NCI-H187 (cell line): ENCODE data around the gene IGF2R.
"Not testable (repeated sequence)": the region's sequence is repeated elsewhere in the genome, so short reads cannot be mapped to it uniquely, and the experiment has no call there.

Source experiments
- DNase-seq, 2 experiments: peaks; one replicate each; lab custom pipeline; 2025; lab: John Stamatoyannopoulos, UW

The IGF2R gene

DNA sequence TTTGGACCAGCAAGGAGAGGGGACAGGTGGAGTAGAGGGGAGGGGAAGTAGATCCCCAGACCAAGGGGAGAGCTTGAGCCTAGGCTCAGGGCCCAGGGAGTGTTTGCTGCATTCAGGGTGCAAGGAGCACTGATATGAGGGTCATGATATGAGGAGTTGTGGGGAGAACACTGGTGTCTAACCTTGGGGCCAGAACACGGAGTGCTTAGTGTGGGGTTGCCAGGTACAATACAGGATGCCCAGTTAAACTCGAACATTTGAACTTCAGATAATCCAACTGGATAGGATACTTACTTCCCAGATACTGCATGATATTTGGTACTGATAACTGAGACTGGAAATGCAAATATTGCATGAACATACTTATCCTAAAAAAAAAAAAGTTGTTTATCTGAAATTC is 155.1 kb downstream of the IGF2R start:
- DNase-seq = no peak

DNA sequence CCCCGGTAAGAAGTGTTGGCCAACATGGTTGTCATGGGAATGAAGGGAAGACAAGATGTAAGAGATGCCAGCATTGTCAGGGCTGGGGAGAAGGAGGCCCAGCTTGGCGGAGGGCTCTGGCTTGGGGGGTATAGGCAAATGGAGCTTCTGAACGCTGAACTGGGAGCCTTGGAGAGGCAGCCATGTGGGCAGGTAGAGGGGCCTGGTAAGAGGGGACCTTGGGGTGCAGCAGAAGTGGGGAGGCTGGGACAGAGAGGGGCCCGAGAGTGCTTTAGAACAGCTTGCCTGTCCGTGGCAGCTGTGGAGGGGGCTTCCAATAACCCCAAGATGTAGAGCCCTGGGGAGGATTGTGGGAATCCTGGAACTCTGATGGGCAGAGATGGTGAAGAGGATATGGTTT is 155.7 kb downstream of the IGF2R start:
- no peak for DNase-seq

DNA sequence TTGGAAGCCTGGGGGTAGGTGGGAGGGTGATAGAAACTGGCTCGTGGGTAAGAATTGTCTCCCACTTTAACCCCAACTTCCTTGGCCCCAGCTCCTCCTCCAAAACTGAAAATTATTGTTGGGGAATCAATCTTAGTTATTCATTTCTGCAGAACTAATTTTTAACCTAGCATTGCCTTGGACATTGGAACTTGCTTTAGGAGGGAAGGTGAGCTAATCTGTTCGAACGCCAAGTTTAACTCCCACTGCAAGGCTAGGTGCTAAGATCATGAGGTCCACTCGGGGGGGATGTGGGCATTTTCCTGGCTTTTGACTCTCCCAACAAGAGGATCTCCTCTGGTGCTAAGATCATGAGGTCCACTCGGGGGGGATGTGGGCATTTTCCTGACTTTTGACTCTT is 156.2 kb downstream of the IGF2R start:
- not testable (repeated sequence) for DNase-seq

DNA sequence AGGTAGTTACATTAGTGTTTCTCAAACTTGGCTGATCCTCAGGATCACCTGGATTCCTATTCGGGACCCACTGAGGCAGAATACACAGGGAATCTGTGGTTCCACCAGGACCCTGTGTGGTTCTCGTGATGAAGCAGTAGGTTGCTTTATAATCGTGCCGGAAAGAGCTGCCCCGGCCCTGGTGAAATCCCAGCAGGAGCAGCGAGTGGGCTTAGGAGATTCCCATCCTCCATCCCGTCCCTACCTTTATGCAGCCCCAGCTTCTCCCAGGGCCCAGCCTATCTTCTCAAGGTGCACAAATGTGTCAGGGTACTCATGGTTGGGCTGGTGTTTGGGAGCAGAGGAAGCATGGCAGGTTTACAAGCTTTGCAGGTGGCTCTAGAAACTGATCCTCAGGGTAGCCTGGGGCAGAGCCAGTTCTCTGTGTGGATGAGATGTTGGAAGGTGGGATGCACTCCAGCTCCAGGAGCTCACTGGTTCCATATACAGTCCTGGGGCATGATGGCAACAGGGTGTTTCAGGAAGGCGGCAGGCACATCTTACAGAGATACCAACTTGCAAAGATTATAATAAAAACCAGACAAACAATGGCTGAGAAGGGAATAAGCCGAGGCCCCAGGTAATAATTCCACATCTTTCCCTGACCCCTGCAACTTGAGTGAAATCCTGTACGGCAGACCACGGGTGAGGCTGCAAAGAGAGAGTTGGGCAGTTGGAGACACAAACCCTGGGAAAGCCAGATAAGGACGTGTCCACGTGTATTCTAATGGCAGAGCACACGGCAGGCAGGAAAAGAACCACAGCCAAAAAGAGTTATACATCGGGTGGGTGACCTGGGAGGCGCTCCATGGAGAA is 158.6 kb downstream of the IGF2R start:
- no peak for DNase-seq

DNA sequence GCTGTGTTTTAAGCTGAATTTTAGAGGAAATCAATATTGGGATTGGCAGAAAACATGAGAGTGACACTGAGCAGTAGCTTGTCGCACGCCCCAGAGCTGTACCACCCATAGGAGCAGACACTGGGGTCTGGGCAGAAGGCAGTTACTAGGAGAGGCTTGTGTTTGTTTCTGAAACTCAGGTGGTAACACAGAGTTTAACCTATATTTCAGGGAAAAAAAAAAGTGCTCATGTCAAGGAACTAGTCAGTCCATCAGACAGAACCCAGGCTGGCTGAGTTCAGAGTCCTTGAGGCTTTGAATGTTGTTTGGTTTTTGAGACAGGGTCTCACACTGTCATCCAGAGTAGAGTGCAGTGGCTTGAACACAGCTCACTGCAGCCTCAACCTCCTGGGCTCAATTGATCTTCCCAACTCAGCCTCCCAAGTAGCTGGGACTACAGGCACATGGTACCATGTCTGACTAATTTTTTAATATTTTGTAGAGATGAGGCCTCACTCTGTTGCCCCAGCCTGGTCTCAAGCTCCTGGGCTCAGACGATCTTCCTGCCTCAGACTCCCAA is 159.3 kb downstream of the IGF2R start:
- DNase-seq = no peak

DNA sequence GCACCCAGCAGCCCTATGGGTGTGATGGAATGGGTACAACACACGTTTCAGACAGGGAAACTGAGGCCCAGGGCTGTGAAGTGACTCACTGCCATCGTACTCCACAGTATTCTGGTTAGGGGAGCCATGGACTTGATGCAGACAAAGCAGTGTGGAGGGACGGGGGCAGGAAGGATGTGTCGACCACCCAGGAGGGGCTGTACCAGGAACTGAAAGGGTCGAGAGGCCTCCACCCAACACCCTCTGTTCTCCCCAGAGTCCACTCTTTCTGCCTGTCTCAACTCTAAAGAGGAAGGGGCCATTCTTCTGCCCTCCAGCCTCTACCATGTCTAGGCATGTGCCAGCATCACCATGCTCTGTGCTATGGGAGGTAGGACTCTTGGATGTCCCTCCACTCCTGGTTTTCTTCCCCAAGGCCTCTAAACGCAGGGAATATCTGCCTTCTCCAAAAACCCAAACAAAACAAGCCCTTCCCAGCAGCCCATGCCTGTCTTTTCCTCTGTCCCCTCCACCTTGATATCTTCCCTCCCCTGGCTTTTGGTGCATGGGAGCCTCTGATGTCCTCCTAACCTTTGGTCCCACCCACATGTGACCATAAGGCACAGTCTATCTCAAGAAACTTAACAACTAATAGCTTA is 160.1 kb downstream of the IGF2R start:
- DNase-seq = no peak

DNA sequence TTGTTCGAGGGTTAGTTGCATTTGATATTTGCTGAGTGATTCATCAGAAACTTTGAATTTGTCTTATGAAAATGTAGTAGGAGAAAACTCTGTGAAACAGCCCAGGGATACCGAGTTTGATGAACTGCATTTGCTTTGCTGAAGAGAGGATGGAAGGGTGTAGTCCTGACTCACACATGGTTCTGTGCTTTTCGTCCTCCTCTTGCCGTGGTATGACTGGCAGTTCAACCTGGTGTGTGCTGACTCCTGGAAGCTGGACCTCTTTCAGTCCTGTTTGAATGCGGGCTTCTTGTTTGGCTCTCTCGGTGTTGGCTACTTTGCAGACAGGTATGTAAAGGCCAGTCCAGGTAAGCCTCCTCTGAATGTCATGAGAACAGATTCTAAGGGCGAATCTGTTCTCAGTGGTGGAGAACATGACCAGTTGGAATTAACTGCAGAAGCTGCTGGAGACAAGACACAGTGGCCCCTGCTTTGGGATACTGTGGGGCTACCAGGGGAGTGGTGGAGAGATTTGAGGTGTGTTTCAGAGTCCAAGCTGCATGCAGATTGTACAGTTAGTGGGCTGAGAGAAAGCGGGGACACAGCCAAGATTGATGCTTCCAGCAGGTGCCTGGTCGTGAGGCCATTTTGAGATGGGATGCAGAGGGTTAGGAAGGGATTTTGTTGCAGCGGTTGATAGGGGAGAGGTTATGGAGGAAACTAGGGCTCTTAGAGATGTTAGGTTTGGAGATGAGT is 161.2 kb downstream of the IGF2R start:
- no peak for DNase-seq

DNA sequence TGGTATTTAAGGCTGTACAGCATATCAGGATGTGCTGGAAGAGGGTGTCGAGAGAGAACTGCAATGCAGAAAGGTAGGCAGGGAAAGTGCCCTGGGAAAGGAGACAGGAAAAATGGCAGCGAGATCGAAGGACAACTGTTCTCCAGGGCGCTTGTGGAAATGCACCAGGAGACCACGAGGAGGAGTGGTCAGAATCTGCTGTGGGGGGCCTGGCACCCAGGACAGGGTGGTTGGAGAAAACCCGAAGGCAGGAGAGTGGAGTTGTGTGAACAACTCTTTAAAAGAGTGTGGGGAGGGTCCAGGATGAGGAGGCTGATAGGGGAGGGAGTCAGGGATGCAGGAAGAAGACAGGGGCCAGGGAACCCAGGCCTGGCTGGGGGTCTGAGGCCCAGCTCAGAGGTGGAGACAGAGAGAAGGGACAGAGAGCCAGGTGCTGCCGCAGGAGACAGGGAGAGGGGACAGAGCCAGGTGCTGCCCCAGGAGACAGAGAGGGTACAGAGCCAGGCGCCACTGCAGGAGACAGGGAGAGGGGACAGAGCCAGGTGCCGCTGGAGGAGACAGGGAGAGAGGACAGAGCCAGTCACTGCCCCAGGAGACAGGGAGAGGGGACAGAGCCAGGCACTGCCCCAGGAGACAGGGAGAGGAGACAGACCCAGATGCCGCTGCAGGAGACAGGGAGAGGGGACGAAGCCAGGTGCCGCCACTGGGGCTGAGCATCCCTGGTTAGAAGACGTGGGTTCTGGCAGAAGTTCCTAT is 162.0 kb downstream of the IGF2R start:
- no peak for DNase-seq

DNA sequence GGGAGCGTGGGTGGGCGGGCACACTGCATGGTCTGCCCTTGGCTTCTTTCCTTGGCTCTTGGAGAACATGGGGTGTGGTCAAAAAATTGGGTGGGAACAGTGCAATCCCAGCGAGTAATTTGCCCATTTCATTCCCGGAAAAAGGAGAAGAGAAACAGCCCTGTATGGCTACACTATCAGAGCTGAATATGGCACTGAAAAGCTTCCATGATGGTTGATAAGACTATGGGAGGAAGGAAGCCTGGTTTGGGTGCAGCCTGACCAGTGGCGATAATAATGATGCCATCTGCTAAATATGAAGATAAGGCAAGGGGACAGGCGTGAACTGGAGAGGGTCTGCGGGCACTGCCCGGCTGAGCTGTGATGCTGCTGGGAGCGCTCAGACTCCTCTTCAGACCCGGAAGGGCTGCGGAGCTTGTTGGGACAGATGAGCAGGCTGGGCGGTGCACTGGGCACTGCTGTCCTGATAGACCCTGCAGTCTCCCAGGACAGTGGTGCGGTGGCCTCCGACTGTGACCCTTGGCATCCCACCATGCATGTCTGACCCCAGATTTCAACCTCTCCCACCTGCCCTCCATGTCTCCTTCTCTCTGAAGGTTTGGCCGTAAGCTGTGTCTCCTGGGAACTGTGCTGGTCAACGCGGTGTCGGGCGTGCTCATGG is 162.9 kb downstream of the IGF2R start:
- no peak for DNase-seq

DNA sequence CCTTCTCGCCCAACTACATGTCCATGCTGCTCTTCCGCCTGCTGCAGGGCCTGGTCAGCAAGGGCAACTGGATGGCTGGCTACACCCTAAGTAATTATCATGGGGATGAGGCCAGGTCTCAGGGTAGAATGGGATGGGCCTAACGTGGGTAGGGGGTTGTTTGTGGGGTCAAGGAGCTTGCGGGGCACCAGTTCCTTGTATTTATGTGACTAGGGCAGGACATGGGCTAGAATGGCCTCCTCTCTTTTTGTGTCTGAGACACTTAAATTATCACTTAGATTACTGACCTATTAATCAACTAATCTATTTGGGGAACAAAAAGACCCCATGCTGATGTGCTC is 163.4 kb downstream of the IGF2R start:
- no peak for DNase-seq

DNA sequence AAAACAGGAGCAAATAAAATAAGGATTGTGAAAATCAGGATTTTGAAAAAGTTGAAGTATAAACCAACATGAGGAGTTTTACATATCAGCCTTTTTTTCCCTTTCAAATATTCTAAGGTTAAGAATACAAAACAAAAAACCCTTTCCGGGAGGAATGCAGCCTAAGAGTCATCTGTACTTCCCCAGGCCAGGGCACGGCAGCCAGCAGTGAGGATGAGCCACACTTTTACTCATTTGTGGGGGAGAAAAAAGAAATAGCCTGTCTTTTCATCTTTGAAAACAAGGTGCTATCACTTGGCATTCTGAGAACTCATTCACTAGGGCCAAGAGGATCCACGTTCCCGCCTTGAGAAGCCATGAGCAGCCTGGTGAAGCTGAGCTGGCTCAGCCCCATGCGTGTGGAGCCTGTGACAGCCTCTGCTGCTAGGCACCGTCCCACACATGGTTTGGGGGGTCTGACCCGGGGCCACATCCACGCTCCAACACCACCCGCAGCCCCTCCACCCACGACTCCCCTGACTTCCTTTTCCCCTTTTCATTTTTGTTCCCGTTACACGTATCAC is 164.0 kb downstream of the IGF2R start:
- DNase-seq = no peak

DNA sequence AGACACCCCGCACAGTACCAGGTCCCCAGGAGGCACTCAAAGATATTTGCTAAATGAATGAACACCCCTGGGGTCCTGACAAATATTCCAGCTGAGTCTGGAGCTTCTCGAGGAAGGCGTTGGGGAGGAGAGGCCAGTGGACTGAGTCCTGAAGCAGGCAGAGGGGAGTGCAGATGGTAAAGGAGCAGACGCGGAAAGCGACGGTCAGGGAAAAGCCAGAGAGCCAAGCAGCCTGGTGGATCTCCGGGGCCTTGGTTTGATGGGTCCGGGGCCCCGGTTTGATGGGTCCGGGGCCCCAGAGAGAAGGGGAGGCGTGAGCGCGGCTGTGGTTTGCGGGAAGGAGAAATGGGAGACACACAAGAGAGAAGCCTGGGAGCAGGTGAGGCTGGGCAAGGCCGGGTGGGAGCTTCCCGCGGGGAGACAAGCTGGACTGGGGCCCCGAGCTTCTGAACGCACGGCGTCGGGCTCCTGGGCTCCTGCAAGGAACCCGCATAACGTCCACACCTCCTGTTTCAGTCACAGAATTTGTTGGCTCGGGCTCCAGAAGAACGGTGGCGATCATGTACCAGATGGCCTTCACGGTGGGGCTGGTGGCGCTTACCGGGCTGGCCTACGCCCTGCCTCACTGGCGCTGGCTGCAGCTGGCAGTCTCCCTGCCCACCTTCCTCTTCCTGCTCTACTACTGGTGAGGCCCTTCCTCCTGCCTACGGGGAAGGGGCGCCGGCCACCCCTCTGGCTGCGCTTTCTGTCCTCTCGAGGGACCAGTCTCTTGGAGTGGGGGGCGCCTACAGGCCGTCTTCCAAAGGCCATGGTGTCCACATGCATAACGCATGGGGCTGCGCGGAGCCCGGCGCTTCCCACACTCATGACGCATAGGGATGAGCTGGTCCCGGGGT is 164.8 kb downstream of the IGF2R start:
- no peak for DNase-seq

DNA sequence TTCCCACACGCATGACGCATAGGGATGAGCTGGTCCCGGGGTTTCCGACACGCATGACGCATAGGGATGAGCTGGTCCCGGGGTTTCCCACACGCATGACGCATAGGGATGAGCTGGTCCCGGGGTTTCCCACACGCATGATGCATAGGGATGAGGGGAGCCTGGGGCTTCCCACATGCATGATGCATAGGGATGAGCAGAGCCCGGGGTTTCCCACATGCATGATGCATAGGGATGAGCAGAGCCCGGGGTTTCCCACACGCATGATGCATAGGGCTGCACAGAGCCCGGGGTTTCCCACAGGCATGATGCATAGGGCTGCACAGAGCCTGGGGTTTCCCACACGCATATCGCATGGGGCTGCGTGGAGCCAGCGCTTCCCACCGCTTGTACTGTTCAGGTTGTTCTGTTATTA is 165.5 kb downstream of the IGF2R start:
- not testable (repeated sequence) for DNase-seq

DNA sequence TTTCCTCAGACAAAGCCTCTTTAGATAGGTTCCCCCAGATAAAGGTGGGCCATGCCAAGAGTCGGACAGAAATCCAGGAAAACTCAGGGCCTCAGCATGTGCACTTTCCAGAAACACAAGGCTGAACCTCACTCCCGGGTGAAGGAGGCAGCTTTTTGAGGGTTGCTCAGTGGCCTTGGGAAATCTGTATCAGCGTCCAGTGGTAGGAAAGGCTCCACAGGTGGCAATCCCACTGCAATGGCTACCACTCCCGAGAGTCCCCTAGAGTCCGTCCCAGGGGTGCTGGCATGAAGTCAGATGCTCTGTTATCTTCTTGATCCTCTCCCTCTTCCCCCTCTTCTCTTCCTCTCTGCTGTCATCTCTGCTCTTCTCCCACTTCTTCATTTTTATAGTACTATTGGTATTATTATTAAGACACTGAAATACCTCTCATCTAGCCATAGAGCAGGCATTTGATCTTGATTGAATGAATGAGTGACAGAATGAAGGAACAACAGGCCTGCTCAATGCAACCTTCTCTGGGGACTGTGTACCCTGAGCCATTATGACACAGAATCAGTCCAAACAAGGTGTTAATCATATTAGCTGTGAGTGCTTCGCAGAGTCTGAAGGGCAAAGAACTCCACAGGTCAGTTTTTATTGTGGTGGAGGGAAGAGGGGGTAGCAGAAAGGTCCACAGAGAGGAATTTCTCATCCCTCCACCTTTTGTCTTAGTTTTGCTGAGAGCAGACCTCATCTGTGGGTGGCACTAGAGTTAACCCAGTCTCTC is 166.1 kb downstream of the IGF2R start:
- no peak for DNase-seq

DNA sequence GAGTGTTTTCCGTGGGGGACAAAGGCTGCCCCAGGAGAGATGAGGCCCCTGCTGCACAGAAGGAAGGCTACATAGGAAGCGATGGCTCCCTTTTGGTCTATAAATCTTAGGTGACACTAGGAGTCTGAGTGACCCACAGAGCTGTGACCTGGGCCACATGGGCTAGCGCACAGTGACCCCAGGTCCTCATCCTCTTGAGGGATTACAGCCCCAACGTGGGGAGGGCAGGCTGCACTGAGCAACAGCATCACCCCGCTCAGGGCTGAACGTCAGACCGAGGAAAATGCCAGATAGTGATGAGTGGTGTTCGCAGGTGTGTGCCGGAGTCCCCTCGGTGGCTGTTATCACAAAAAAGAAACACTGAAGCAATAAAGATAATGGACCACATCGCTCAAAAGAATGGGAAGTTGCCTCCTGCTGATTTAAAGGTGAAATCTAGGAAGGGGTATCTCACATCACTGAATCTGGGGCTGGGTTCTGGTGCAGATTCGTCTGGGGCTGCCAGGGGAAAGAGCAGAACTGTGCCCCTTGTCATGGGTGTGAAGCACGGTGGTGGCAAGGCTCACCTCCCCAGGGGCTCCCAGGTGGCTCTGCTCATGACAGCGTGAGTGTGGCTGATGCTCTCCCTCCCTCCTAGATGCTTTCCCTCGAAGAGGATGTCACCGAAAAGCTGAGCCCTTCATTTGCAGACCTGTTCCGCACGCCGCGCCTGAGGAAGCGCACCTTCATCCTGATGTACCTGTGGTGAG is 167.2 kb downstream of the IGF2R start:
- no peak for DNase-seq

DNA sequence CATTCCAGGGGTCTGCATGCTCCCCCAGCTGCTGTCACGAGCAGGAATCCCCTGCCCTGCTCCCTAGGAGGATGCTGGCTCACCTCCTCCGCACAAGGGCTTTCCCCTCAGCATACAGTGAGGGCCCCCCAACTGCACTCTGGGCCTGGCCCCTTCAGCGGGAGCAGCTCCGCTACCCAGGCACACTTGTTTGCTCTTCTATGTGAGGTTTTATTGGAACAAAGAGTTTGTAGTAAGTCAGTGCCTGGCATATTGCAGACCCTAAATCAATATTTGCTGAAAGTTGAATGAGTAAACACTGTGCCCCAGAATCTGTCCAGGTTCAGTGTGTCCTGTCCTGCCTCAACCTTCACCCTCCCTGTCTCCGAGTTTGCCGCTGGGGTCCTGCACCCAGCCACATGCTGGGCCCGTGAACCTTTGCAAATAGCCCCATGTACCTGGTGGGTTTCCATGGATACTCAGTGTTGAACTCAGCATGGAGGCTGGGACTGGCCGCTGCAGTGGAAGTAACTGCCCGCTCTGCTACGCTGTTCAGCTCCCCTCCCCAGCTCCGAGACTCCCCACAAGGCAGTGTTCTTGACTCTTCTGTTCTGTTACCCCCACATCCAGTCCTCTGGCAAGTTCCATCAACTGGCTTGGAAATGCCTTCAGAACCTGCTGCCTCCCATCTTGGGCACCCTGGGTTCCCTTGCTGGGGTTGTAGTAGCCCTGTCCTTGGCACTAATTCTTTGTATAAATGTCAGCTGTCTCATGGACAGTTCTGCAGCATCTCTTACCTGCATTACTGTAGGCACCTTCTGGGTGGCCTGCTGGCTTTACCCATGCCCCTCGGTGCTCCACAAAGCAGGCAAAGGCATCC is 168.5 kb downstream of the IGF2R start:
- DNase-seq = no peak

DNA sequence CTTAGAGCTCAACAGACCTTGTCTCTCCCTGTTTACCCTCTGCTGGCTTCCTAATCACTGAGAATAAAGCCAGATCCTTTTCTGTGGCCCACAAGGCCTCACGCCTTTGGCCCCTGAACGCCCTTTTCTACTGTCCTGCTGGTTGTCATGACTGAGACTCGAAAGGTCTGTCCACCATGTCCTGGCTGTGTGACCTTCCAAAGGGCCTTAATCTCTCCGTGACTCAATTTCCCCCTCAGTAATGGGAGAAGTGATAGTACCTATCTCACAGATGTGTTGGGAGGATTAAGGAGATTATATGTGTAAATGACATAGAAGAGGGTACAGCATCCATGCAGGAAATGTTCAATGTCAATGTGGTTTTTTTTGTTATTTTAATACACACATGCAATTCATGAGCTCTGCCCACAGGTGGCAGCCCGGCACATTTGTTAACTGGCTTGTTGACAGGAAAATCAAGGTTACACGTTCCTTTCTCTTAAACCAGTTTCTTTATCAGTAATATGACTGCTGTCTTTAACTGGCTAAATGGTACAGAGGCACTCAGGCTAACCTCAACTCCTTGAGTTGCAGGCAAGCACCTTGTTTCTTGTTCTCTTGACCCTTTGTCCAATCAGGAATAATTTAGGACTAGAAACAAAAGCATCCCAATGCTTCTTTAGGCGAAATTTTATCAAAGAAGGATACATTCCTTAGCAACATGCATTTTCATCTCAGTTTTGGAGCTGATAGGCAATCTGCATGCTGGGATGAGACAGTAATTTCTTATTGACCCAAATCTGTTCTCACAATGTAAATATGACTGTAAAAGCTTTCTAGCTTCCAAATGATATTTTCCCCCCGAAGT is 169.3 kb downstream of the IGF2R start:
- peak; percentile 11 to 14 for DNase-seq
